Fibroblast of the aortic adventitia (primary cell): ENCODE measurements around the gene ECHDC3. TPM values are rescaled to one million over a fixed set of nuclear protein-coding genes. Genes with fewer than 3 reads are reported as not detected.

Source experiments
- DNase-seq: peaks from one replicate; pipeline ENCODE4 v3.0.0-alpha.2; 2010; ENCODE audit warnings: low read depth
- H3K4me3 ChIP-seq: 2 replicates; pipeline ENCODE4 v1.5.1; 2011; ENCODE audit warnings: low read depth, mild to moderate bottlenecking, control low read depth, low read length, moderate library complexity
- CTCF ChIP-seq: IDR thresholded peaks from 2 replicates; pipeline ENCODE4 v1.5.1; 2011; ENCODE audit warnings: mild to moderate bottlenecking, low read length, control low read depth, inconsistent platforms; ENCODE audit not compliant: insufficient read depth
- total RNA-seq: library from RNA; depleted of rRNA; stranded (reverse); fragments of >200 nt; gene quantifications from 2 replicates; pipeline ENCODE4 v1.2.3, GENCODE V29; 2012; ENCODE audit warnings: low replicate concordance

ECHDC3 gene
- total RNA-seq, 1 donor: 1.2 TPM

- no peak for TF ChIP-seq CTCF
- no peak for DNase-seq
- no peak overlapping the region for H3K4me3 ChIP-seq
Observed at GRCh38 chr10:11797281-11797680, 55.1 kb downstream of the ECHDC3 start.

- H3K4me3 ChIP-seq: no peak overlapping the region
- no peak for TF ChIP-seq CTCF
- DNase-seq: no peak
Observed at GRCh38 chr10:11797847-11798633, 55.9 kb downstream of the ECHDC3 start.

GRCh38 chr10:11798845-11799735 lies 56.9 kb downstream of the ECHDC3 start:
- no peak overlapping the region for H3K4me3 ChIP-seq
- TF ChIP-seq CTCF: no peak
- no peak for DNase-seq

GRCh38 chr10:11799736-11800080 lies 57.5 kb downstream of the ECHDC3 start:
- no peak for TF ChIP-seq CTCF
- H3K4me3 ChIP-seq: no peak overlapping the region
- DNase-seq: no peak

GRCh38 chr10:11804336-11804735 lies 62.2 kb downstream of the ECHDC3 start:
- TF ChIP-seq CTCF: no peak
- no peak for DNase-seq

GRCh38 chr10:11805792-11806191 lies 63.6 kb downstream of the ECHDC3 start:
- H3K4me3 ChIP-seq: no peak overlapping the region
- no peak for TF ChIP-seq CTCF
- no peak for DNase-seq

More at GRCh38 chr10:11804336-11804735, 62.2 kb downstream of the ECHDC3 start:
- no peak overlapping the region for H3K4me3 ChIP-seq
